ENCODE measurements around the gene FARP1. TPM values are rescaled to one million over a fixed set of nuclear protein-coding genes. Genes with fewer than 3 reads are reported as not detected.

FARP1 gene
- total RNA-seq, 1 experiment from 2014 or later, result 25.8 TPM

DNA sequence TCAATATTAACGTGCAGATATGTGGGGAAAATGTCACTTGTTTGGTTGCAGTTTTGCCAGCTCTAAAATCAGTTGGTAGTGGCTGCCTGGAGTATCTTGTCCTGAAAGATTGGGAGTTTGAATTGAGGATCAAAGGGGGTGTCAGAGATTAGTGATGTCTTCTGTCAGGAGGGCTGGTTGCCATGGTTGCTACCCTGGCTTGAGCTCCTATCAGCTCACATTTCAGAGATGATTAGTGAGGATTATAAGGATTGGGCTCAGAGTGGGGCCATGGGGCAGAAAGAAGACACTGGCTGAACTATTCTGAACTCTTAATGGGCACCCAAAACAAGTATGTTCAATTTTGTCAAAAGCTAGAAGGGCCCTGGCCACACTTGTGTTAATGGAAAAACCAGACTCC is 129.7 kb downstream of the FARP1 start:
- no peak for DNase-seq
- Histone ChIP-seq H3K27me3 (ENCODE audit: control insufficient read depth, insufficient read depth, low read length) (no peaks in the 10 kb centered on the region), H3K4me3 (ENCODE audit: insufficient read depth, low read depth, low read length) (no peak overlapping the region), H3K36me3 (replicated peaks; ENCODE audit: control insufficient read depth, insufficient read depth, low read length) (no peaks in the 10 kb centered on the region; the same call in 1 of the 2 replicates)

- Histone ChIP-seq H3K27me3 (ENCODE audit: control insufficient read depth, insufficient read depth, low read length) (no peaks in the 10 kb centered on the region), H3K36me3 (replicated peaks; ENCODE audit: control insufficient read depth, insufficient read depth, low read length) (no peaks in the 10 kb centered on the region), H3K4me3 (ENCODE audit: insufficient read depth, low read depth, low read length) (no peak overlapping the region)
- no peak for DNase-seq
Measured at GRCh38 chr13:98273067-98273823, 130.4 kb downstream of the FARP1 start.

DNA sequence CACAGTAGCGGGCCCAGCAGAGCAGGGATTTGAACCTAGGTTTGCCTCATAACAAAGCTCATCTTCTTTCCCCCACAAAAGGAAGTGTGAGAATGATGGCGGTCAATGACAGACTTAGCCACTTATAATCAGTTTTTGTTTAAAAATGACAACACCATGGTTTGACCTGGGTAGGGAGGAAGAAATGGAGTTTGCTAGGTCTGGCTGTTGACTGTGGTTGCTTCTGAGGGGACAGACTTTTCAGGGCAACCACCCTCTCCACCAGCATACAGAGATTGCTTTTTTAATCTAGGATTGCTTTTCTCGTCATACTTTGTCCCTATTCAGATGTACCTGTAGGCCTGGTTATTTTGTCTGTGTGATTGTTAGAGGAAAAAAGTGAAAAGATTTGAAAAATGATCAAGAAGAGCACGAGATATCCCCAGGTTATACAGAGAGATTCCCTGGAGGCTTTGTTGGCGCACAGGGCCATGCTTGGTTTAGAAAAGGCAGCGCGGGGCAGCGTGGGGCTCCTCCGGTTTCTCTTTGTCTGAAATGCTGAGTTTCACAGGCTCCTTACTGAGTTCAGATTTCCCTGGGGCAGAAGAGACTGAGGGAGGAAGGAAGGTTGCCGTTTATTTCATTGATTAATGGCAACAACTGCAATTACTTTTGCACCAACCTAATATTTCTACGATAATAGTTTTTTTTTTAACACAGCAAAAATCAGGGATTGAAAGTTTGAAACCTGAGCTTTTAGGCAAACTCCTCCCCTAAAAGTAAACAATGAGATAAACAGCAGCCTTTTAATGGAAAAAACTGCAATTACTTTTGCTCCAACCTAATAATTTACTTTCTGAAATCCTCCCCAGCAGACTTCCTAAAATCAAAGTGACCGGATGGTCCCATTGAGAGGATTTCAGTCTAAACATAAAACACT is 131.2 kb downstream of the FARP1 start:
- peak; percentile 64 for DNase-seq
- Histone ChIP-seq H3K36me3 (replicated peaks; ENCODE audit: control insufficient read depth, insufficient read depth, low read length) (no peaks in the 10 kb centered on the region), H3K27me3 (ENCODE audit: control insufficient read depth, insufficient read depth, low read length) (no peaks in the 10 kb centered on the region), H3K4me3 (ENCODE audit: insufficient read depth, low read depth, low read length) (no peak overlapping the region)

- Histone ChIP-seq H3K27me3 (ENCODE audit: control insufficient read depth, insufficient read depth, low read length) (no peaks in the 10 kb centered on the region), H3K36me3 (replicated peaks; ENCODE audit: control insufficient read depth, insufficient read depth, low read length) (no peaks in the 10 kb centered on the region), H3K4me3 (ENCODE audit: insufficient read depth, low read depth, low read length) (no peak overlapping the region)
- DNase-seq, result no peak
Measured at GRCh38 chr13:98274921-98275487, 132.1 kb downstream of the FARP1 start.

GRCh38 chr13:98275681-98276171 is 132.8 kb downstream of the FARP1 start:
- no peak overlapping the region for H3K4me3 ChIP-seq (ENCODE audit: insufficient read depth, low read depth, low read length)
- H3K27me3 ChIP-seq (ENCODE audit: control insufficient read depth, insufficient read depth, low read length), result no peaks in the 10 kb centered on the region
- DNase-seq, result no peak

DNA sequence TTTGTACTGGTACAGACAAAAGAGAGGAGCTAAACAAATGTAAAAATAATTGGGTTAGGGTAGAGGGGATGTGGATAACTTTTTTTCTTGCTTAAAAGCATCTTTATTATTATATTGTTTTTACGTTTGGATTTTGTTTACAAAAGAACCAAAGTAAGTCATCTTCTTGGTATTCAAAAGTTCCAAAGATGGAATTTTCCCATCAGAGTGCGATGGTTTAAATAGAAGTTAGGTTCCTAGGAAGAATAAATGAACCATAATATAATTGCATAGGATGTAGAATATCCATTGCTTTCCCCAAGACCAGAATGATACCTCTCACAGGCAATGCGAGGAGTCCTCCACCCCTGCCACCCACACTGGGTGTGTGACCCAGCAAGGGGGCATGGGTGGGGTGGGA is 133.6 kb downstream of the FARP1 start:
- no peaks in the 10 kb centered on the region for H3K36me3 ChIP-seq (replicated peaks; ENCODE audit: control insufficient read depth, insufficient read depth, low read length)

More at GRCh38 chr13:98275681-98276171, 132.8 kb downstream of the FARP1 start:
- no peaks in the 10 kb centered on the region for H3K36me3 ChIP-seq (replicated peaks; ENCODE audit: control insufficient read depth, insufficient read depth, low read length)

GRCh38 chr13:98278068-98278724 is 135.3 kb downstream of the FARP1 start:
- Histone ChIP-seq H3K4me3 (ENCODE audit: insufficient read depth, low read depth, low read length) (no peak overlapping the region), H3K36me3 (replicated peaks; ENCODE audit: control insufficient read depth, insufficient read depth, low read length) (no peaks in the 10 kb centered on the region)

More for the DNA sequence above, 133.6 kb downstream of the FARP1 start:
- Histone ChIP-seq H3K4me3 (ENCODE audit: insufficient read depth, low read depth, low read length) (no peak overlapping the region), H3K27me3 (ENCODE audit: control insufficient read depth, insufficient read depth, low read length) (no peaks in the 10 kb centered on the region)
- no peak for DNase-seq

GRCh38 chr13:98279473-98280175 is 136.7 kb downstream of the FARP1 start:
- Histone ChIP-seq H3K27me3 (ENCODE audit: control insufficient read depth, insufficient read depth, low read length) (no peaks in the 10 kb centered on the region), H3K4me3 (ENCODE audit: insufficient read depth, low read depth, low read length) (no peak overlapping the region), H3K36me3 (replicated peaks; ENCODE audit: control insufficient read depth, insufficient read depth, low read length) (no peaks in the 10 kb centered on the region)
- peak; percentile 48 for DNase-seq

More at GRCh38 chr13:98278068-98278724, 135.3 kb downstream of the FARP1 start:
- no peak for DNase-seq
- no peaks in the 10 kb centered on the region for H3K27me3 ChIP-seq (ENCODE audit: control insufficient read depth, insufficient read depth, low read length)

GRCh38 chr13:98280176-98280510 is 137.2 kb downstream of the FARP1 start:
- no peak overlapping the region for H3K4me3 ChIP-seq (ENCODE audit: insufficient read depth, low read depth, low read length)
- no peaks in the 10 kb centered on the region for H3K27me3 ChIP-seq (ENCODE audit: control insufficient read depth, insufficient read depth, low read length)
- no peak for DNase-seq
- H3K36me3 ChIP-seq (replicated peaks; ENCODE audit: control insufficient read depth, insufficient read depth, low read length), result no peaks in the 10 kb centered on the region

GRCh38 chr13:98284679-98285078 is 141.8 kb downstream of the FARP1 start:
- Histone ChIP-seq H3K4me3 (ENCODE audit: insufficient read depth, low read depth, low read length) (no peak overlapping the region), H3K27me3 (ENCODE audit: control insufficient read depth, insufficient read depth, low read length) (no peaks in the 10 kb centered on the region)

GRCh38 chr13:98285317-98285716 is 142.4 kb downstream of the FARP1 start:
- H3K4me3 ChIP-seq (ENCODE audit: insufficient read depth, low read depth, low read length), result no peak overlapping the region
- H3K27me3 ChIP-seq (ENCODE audit: control insufficient read depth, insufficient read depth, low read length), result no peaks in the 10 kb centered on the region
- no peak for DNase-seq

More at GRCh38 chr13:98284679-98285078, 141.8 kb downstream of the FARP1 start:
- H3K36me3 ChIP-seq (replicated peaks; ENCODE audit: control insufficient read depth, insufficient read depth, low read length), result no peaks in the 10 kb centered on the region
- no peak for DNase-seq

GRCh38 chr13:98285852-98286594 is 143.1 kb downstream of the FARP1 start:
- H3K4me3 ChIP-seq (ENCODE audit: insufficient read depth, low read depth, low read length), result no peak overlapping the region
- DNase-seq, result no peak
- H3K36me3 ChIP-seq (replicated peaks; ENCODE audit: control insufficient read depth, insufficient read depth, low read length), result no peaks in the 10 kb centered on the region

More at GRCh38 chr13:98285317-98285716, 142.4 kb downstream of the FARP1 start:
- no peaks in the 10 kb centered on the region for H3K36me3 ChIP-seq (replicated peaks; ENCODE audit: control insufficient read depth, insufficient read depth, low read length)

GRCh38 chr13:98286799-98287198 is 143.9 kb downstream of the FARP1 start:
- H3K27me3 ChIP-seq (ENCODE audit: control insufficient read depth, insufficient read depth, low read length), result no peaks in the 10 kb centered on the region
- DNase-seq, result no peak
- H3K36me3 ChIP-seq (replicated peaks; ENCODE audit: control insufficient read depth, insufficient read depth, low read length), result no peaks in the 10 kb centered on the region
- H3K4me3 ChIP-seq (ENCODE audit: insufficient read depth, low read depth, low read length), result no peak overlapping the region

More at GRCh38 chr13:98285852-98286594, 143.1 kb downstream of the FARP1 start:
- H3K27me3 ChIP-seq (ENCODE audit: control insufficient read depth, insufficient read depth, low read length), result no peaks in the 10 kb centered on the region

All from H7 (cell line).